ENCODE measurements around the gene MRGPRD. TPM values are rescaled to one million over a fixed set of nuclear protein-coding genes. Genes with fewer than 3 reads are reported as not detected.

The MRGPRD gene
- total RNA-seq, 2 experiments from 2014 or later = not detected

DNA sequence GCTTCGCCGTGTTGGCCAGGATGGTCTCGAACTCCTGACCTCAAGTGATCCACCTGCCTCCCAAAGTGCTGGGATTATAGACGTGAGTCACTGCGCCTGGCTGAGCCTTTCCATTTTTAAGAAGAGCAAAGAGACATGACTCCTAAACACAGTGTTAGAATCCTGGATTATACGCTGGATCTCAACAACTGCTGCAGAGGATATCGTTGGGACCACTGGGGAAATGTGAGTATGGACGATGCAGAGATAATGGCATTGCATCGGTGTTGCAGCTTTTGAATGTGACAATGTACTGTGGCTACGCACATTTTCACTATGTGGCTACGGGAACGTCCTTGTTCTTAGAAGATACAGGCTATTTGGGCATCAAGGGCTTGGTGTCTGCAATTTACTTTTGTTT lies 26.0 kb upstream of the MRGPRD start:
- CTCF ChIA-PET (ENCODE audit: unreplicated experiment) = interaction anchor here (0.5 kb wide), 1 partner anchor 22 kb away, joined by 3 read pairs; no protein-coding TSS in a partner anchor
- H3K4me2 ChIP-seq (ENCODE audit: low read length) = no peak overlapping the region
- no peak overlapping the region for H3K4me3 ChIP-seq (ENCODE audit: low read depth, low read length, poor library complexity, severe bottlenecking)
- TF ChIP-seq EZH2phosphoT487 (IDR thresholded peaks at IDR 0.05; ENCODE audit: borderline replicate concordance, low read depth, low read length) = no peak
- BruUV-seq (replicated peaks) = no TSS peak
- H3K9me3 ChIP-seq (ENCODE audit: low read length) = no peaks in the 10 kb centered on the region
- H3K4me1 ChIP-seq (ENCODE audit: insufficient read depth, low read length, poor library complexity, severe bottlenecking) = peaks cover 6% of the 10 kb centered on the region
- POLR2A ChIA-PET = no interaction called here
- no peak for DNase-seq (ENCODE audit: low spot score)
- no peaks in the 10 kb centered on the region for H4K20me1 ChIP-seq (ENCODE audit: insufficient read depth, low read length)
- H3K27ac ChIP-seq (ENCODE audit: low read depth, low read length, poor library complexity, severe bottlenecking) = no peak overlapping the region
- H2AFZ ChIP-seq (ENCODE audit: low read length) = no peak overlapping the region
- no peaks in the 10 kb centered on the region for H3K36me3 ChIP-seq (ENCODE audit: insufficient read depth, low read length)
- no peaks in the 10 kb centered on the region for H3K79me2 ChIP-seq (ENCODE audit: insufficient read depth, low read depth, low read length)
- intact Hi-C loops (cut with micrococcal nuclease; ENCODE audit: unreplicated experiment) = no loop called here
- no peaks in the 10 kb centered on the region for H3K9me2 ChIP-seq (ENCODE audit: insufficient read depth, low read length)

DNA sequence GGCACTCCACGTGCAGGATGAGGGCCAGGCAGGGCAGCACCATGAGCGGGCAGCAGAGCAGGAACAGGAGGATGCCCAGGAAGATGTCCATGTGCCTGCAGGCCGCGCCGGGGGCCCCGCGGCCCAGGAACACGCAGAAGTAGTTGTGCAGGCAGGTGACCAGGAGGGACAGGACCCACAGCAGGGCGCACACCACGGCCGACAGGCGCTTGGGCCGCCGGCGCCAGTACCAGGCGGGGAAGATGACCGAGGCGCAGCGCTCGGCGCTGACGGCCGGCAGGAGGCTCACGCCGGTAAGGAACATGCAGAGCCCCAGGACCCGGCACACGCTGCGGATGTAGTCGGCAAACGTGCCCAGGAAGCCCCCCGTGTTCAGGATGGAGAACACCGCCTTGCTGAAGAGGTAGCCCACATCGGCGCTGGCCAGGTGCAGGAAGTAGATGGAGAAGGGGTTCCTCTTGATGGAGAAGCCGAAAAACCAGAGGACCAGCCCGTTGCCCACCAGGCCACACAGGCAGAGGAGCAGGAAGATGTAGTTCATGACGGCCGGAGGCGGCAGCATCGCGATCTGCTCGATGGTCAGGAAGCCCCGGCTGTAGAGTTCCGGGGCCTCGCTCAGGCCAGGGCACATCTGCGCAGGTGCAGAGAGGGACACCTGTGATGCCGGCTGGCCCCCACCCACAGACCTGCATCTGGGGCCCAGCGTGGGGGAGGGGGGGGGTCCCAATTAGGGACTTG lies 25.0 kb upstream of the MRGPRD start:
- POLR2A ChIA-PET = no interaction called here
- H3K27ac ChIP-seq (ENCODE audit: low read depth, low read length, poor library complexity, severe bottlenecking) = no peak overlapping the region
- H3K79me2 ChIP-seq (ENCODE audit: insufficient read depth, low read depth, low read length) = no peaks in the 10 kb centered on the region
- no peaks in the 10 kb centered on the region for H3K9me2 ChIP-seq (ENCODE audit: insufficient read depth, low read length)
- H3K4me3 ChIP-seq (ENCODE audit: low read depth, low read length, poor library complexity, severe bottlenecking) = no peak overlapping the region
- intact Hi-C loops (cut with micrococcal nuclease; ENCODE audit: unreplicated experiment) = no loop called here
- no peak for DNase-seq (ENCODE audit: low spot score)
- no peak overlapping the region for H3K4me2 ChIP-seq (ENCODE audit: low read length)
- H3K9me3 ChIP-seq (ENCODE audit: low read length) = no peaks in the 10 kb centered on the region
- H3K4me1 ChIP-seq (ENCODE audit: insufficient read depth, low read length, poor library complexity, severe bottlenecking) = peaks cover 5% of the 10 kb centered on the region
- H2AFZ ChIP-seq (ENCODE audit: low read length) = no peak overlapping the region
- H3K36me3 ChIP-seq (ENCODE audit: insufficient read depth, low read length) = no peaks in the 10 kb centered on the region
- H4K20me1 ChIP-seq (ENCODE audit: insufficient read depth, low read length) = no peaks in the 10 kb centered on the region
- no TSS peak for BruUV-seq (replicated peaks)
- CTCF ChIA-PET (ENCODE audit: unreplicated experiment) = no interaction called here
- TF ChIP-seq, protein P1, sequence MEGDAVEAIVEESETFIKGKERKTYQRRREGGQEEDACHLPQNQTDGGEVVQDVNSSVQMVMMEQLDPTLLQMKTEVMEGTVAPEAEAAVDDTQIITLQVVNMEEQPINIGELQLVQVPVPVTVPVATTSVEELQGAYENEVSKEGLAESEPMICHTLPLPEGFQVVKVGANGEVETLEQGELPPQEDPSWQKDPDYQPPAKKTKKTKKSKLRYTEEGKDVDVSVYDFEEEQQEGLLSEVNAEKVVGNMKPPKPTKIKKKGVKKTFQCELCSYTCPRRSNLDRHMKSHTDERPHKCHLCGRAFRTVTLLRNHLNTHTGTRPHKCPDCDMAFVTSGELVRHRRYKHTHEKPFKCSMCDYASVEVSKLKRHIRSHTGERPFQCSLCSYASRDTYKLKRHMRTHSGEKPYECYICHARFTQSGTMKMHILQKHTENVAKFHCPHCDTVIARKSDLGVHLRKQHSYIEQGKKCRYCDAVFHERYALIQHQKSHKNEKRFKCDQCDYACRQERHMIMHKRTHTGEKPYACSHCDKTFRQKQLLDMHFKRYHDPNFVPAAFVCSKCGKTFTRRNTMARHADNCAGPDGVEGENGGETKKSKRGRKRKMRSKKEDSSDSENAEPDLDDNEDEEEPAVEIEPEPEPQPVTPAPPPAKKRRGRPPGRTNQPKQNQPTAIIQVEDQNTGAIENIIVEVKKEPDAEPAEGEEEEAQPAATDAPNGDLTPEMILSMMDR (conservative IDR thresholded peaks at IDR 0.05; ENCODE audit: low read length) = no peak
- TF ChIP-seq EZH2phosphoT487 (IDR thresholded peaks at IDR 0.05; ENCODE audit: borderline replicate concordance, low read depth, low read length) = no peak

DNA sequence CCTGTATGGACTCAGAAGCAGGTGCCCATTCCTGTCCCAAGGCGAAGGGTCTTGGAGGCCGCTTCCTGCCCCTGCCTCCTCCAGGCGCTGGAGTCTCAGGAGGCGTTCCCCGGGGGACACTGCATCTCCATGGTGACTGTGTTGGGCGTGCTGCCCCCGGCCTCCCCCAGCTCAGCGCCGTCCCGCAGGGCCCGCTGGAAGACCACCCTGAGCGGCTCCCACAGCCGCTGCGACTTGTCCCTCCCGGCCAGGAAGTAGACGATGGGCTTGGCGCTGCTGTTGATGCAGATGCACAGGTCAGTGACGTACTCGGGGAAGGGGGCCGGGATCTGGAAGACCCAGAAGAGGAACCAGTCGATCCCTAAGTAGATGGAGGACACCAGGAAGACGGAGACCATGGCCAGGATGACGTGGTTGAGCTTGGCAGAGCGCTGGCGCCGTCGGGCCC lies 24.4 kb upstream of the MRGPRD start:
- Histone ChIP-seq H2AFZ (ENCODE audit: low read length) (no peak overlapping the region), H3K4me1 (ENCODE audit: insufficient read depth, low read length, poor library complexity, severe bottlenecking) (no peaks in the 10 kb centered on the region), H4K20me1 (ENCODE audit: insufficient read depth, low read length) (no peaks in the 10 kb centered on the region), H3K4me3 (ENCODE audit: low read depth, low read length, poor library complexity, severe bottlenecking) (no peak overlapping the region), H3K9me3 (ENCODE audit: low read length) (no peaks in the 10 kb centered on the region), H3K36me3 (ENCODE audit: insufficient read depth, low read length) (no peaks in the 10 kb centered on the region), H3K79me2 (ENCODE audit: insufficient read depth, low read depth, low read length) (no peaks in the 10 kb centered on the region), H3K4me2 (ENCODE audit: low read length) (no peak overlapping the region), H3K9me2 (ENCODE audit: insufficient read depth, low read length) (no peaks in the 10 kb centered on the region), H3K27ac (ENCODE audit: low read depth, low read length, poor library complexity, severe bottlenecking) (no peak overlapping the region)
- intact Hi-C loops (cut with micrococcal nuclease; ENCODE audit: unreplicated experiment) = no loop called here
- BruUV-seq (replicated peaks) = no TSS peak
- CTCF ChIA-PET (ENCODE audit: unreplicated experiment) = no interaction called here
- no peak for DNase-seq (ENCODE audit: low spot score)
- no peak for TF ChIP-seq EZH2phosphoT487 (IDR thresholded peaks at IDR 0.05; ENCODE audit: borderline replicate concordance, low read depth, low read length)
- TF ChIP-seq, protein P1 (conservative IDR thresholded peaks at IDR 0.05; ENCODE audit: low read length) = no peak
- POLR2A ChIA-PET = no interaction called here
